ENCODE measurements around the gene ADA. TPM values are rescaled to one million over a fixed set of nuclear protein-coding genes. Genes with fewer than 3 reads are reported as not detected.

The ADA gene
- total RNA-seq, 2 donors from 2014 or later, result 12.8 to 15.9 TPM

GRCh38 chr20:44651434-44651683 is 140 bp downstream of the ADA start:
- no peak overlapping the region for H3K27ac Mint-ChIP-seq
- no peak overlapping the region for H3K27ac ChIP-seq (ENCODE audit: low read depth, low read length)

GRCh38 chr20:44650771-44651433 is 597 bp downstream of the ADA start:
- no peak overlapping the region for H3K27ac ChIP-seq (ENCODE audit: low read depth, low read length)
- Mint-ChIP-seq H3K27me3 (ENCODE audit: insufficient read depth) (peaks cover 34% of the 10 kb centered on the region), H3K36me3 (ENCODE audit: low read depth) (no peaks in the 10 kb centered on the region), H3K4me1 (peaks cover 15% of the 10 kb centered on the region), H3K9me3 (peaks cover 21% of the 10 kb centered on the region), H3K4me3 (peak overlapping the region; percentile 72), H3K27ac (no peak overlapping the region)
- no peak for TF ChIP-seq CTCF (conservative IDR thresholded peaks at IDR 0.05)
- H3K9me3 ChIP-seq (ENCODE audit: control insufficient read depth, low read length), result no peaks in the 10 kb centered on the region
- no peak for DNase-seq
- no peaks in the 10 kb centered on the region for H3K36me3 ChIP-seq (ENCODE audit: control insufficient read depth, insufficient read depth, low read length)
- no peaks in the 10 kb centered on the region for H3K4me1 ChIP-seq (ENCODE audit: control insufficient read depth, insufficient read depth, low read length)
- H3K9ac ChIP-seq (ENCODE audit: extremely low read depth, low read length, poor library complexity, severe bottlenecking), result peak overlapping the region; percentile 38
- H3K4me3 ChIP-seq (ENCODE audit: low read length), result peak overlapping the region; percentile 81
- no peaks in the 10 kb centered on the region for H3K27me3 ChIP-seq (ENCODE audit: control insufficient read depth, insufficient read depth, low read length, poor library complexity, severe bottlenecking)
- WGBS, 2 experiments (ENCODE audit: insufficient coverage in 1 of 2, insufficient read length in 1 of 2), result 63 to 67% methylated on average over 20 to 24 of the region's 24 CpGs

More at GRCh38 chr20:44651434-44651683, 140 bp downstream of the ADA start:
- Histone ChIP-seq H3K36me3 (ENCODE audit: control insufficient read depth, insufficient read depth, low read length) (no peaks in the 10 kb centered on the region), H3K4me1 (ENCODE audit: control insufficient read depth, insufficient read depth, low read length) (no peaks in the 10 kb centered on the region), H3K9ac (ENCODE audit: extremely low read depth, low read length, poor library complexity, severe bottlenecking) (peak overlapping the region; percentile 38), H3K4me3 (ENCODE audit: low read length) (peak overlapping the region; percentile 81), H3K27me3 (ENCODE audit: control insufficient read depth, insufficient read depth, low read length, poor library complexity, severe bottlenecking) (no peaks in the 10 kb centered on the region), H3K9me3 (ENCODE audit: control insufficient read depth, low read length) (no peaks in the 10 kb centered on the region)
- Mint-ChIP-seq H3K9me3 (peaks cover 21% of the 10 kb centered on the region), H3K4me3 (peak overlapping the region; percentile 72), H3K4me1 (peaks cover 13% of the 10 kb centered on the region), H3K27me3 (ENCODE audit: insufficient read depth) (peaks cover 34% of the 10 kb centered on the region), H3K36me3 (ENCODE audit: low read depth) (no peaks in the 10 kb centered on the region)
- no peak for TF ChIP-seq CTCF (conservative IDR thresholded peaks at IDR 0.05)
- no peak for DNase-seq
- 2 to 3% methylated on average over 17 to 33 of the region's 33 CpGs for WGBS, 2 experiments (ENCODE audit: insufficient coverage in 1 of 2, insufficient read length in 1 of 2)

- peak; percentile 45 for DNase-seq
- Histone ChIP-seq H3K27me3 (ENCODE audit: control insufficient read depth, insufficient read depth, low read length, poor library complexity, severe bottlenecking) (no peaks in the 10 kb centered on the region), H3K36me3 (ENCODE audit: control insufficient read depth, insufficient read depth, low read length) (no peaks in the 10 kb centered on the region), H3K4me3 (ENCODE audit: low read length) (no peak overlapping the region), H3K9ac (ENCODE audit: extremely low read depth, low read length, poor library complexity, severe bottlenecking) (no peak overlapping the region), H3K27ac (ENCODE audit: low read depth, low read length) (no peak overlapping the region), H3K4me1 (ENCODE audit: control insufficient read depth, insufficient read depth, low read length) (no peaks in the 10 kb centered on the region), H3K9me3 (ENCODE audit: control insufficient read depth, low read length) (no peaks in the 10 kb centered on the region)
- 89 to 92% methylated on average over 6 of the region's 6 CpGs for WGBS, 2 experiments (ENCODE audit: insufficient coverage in 1 of 2, insufficient read length in 1 of 2)
- TF ChIP-seq CTCF (conservative IDR thresholded peaks at IDR 0.05), result no peak
- Mint-ChIP-seq H3K27ac (no peak overlapping the region), H3K9me3 (peaks cover 18% of the 10 kb centered on the region), H3K4me1 (peaks cover 15% of the 10 kb centered on the region), H3K36me3 (ENCODE audit: low read depth) (no peaks in the 10 kb centered on the region), H3K4me3 (no peak overlapping the region), H3K27me3 (ENCODE audit: insufficient read depth) (peaks cover 25% of the 10 kb centered on the region)
Observed at GRCh38 chr20:44649976-44650375, 1.5 kb downstream of the ADA start.
